ENCODE results near the gene PDHX.

DNA sequence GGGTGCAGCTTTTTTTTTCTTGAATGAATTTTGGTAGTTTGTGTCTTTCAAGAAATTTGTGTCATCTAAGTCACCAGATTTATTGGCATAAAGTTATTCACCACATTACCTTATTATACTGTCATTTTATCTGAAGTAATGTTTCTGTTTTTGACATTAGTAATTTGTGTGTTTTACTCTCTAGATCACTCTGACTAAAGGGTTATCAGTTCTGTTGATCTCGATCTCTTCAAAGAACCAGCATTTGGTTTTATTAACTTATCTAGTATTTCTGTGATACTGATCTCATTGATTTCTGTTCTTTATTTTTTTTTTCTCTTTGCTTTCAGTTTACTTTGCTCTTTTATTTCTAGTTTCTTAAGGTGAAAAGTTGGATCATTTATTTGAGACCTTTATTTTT lies 55.5 kb downstream of the PDHX start:
- no peak for TF ChIP-seq CTCF (IDR thresholded peaks at IDR 0.05)
- TF ChIP-seq, protein P1, sequence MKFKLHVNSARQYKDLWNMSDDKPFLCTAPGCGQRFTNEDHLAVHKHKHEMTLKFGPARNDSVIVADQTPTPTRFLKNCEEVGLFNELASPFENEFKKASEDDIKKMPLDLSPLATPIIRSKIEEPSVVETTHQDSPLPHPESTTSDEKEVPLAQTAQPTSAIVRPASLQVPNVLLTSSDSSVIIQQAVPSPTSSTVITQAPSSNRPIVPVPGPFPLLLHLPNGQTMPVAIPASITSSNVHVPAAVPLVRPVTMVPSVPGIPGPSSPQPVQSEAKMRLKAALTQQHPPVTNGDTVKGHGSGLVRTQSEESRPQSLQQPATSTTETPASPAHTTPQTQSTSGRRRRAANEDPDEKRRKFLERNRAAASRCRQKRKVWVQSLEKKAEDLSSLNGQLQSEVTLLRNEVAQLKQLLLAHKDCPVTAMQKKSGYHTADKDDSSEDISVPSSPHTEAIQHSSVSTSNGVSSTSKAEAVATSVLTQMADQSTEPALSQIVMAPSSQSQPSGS (CRISPR knock-in tag; IDR thresholded peaks at IDR 0.05; ENCODE audit: borderline replicate concordance, low read depth) = no peak
- TF ChIP-seq ESRRA (CRISPR knock-in tag; IDR thresholded peaks at IDR 0.05; ENCODE audit: borderline replicate concordance) = no peak
- no peak for TF ChIP-seq CREB1 (CRISPR knock-in tag; IDR thresholded peaks at IDR 0.05)
- TF ChIP-seq, protein P2, sequence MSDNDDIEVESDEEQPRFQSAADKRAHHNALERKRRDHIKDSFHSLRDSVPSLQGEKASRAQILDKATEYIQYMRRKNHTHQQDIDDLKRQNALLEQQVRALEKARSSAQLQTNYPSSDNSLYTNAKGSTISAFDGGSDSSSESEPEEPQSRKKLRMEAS (CRISPR knock-in tag; IDR thresholded peaks at IDR 0.05) = no peak
- TF ChIP-seq USF2 (CRISPR knock-in tag; IDR thresholded peaks at IDR 0.05) = no peak
- no peak for TF ChIP-seq SP1 (CRISPR knock-in tag; conservative IDR thresholded peaks at IDR 0.05)
- no peak for TF ChIP-seq ZNF263 (CRISPR knock-in tag; IDR thresholded peaks at IDR 0.05; ENCODE audit: low read depth)
- TF ChIP-seq NR1H2 (CRISPR knock-in tag; IDR thresholded peaks at IDR 0.05) = no peak
